GM19467 (cell line): ENCODE results near the gene CHST8.

Experiments used
- ATAC-seq: cut with Tn5 transposase; IDR thresholded peaks from one replicate; pipeline ENCODE4 v1.9.1; 2021; ENCODE audit warnings: mild to moderate bottlenecking, moderate library complexity; ENCODE audit not compliant: unreplicated experiment

The CHST8 gene

GRCh38 chr19:33671211-33671610 is 49.5 kb downstream of the CHST8 start:
- no peak for ATAC-seq

- ATAC-seq = no peak
These were observed 51.6 kb downstream of the CHST8 start for GRCh38 chr19:33673258-33673875.

GRCh38 chr19:33673996-33674625 is 52.4 kb downstream of the CHST8 start:
- ATAC-seq = no peak

- no peak for ATAC-seq
These were observed 53.0 kb downstream of the CHST8 start for GRCh38 chr19:33674626-33675367.

- ATAC-seq = no peak
These were observed 53.9 kb downstream of the CHST8 start for GRCh38 chr19:33675501-33676124.

GRCh38 chr19:33676999-33677665 is 55.4 kb downstream of the CHST8 start:
- no peak for ATAC-seq

- ATAC-seq = no peak
These were observed 56.1 kb downstream of the CHST8 start for GRCh38 chr19:33677745-33678426.

GRCh38 chr19:33678796-33679585 is 57.2 kb downstream of the CHST8 start:
- ATAC-seq = no peak

- no peak for ATAC-seq
These were observed 57.9 kb downstream of the CHST8 start for GRCh38 chr19:33679696-33680095.

- no peak for ATAC-seq
These were observed 59.4 kb downstream of the CHST8 start for GRCh38 chr19:33681081-33681680.

- ATAC-seq = no peak
These were observed 62.3 kb downstream of the CHST8 start for GRCh38 chr19:33683881-33684537.

- no peak for ATAC-seq
These were observed 62.9 kb downstream of the CHST8 start for GRCh38 chr19:33684538-33685232.

GRCh38 chr19:33685541-33685940 is 63.8 kb downstream of the CHST8 start:
- ATAC-seq = no peak

GRCh38 chr19:33686262-33686661 is 64.5 kb downstream of the CHST8 start:
- ATAC-seq = no peak

GRCh38 chr19:33686687-33687480 is 65.1 kb downstream of the CHST8 start:
- ATAC-seq = no peak

- no peak for ATAC-seq
These were observed 65.9 kb downstream of the CHST8 start for GRCh38 chr19:33687481-33688170.
